ENCODE results near the gene BLOC1S4.

The BLOC1S4 gene

GRCh38 chr4:6731318-6731675 lies 15.3 kb downstream of the BLOC1S4 start:
- TF ChIP-seq, protein P1, sequence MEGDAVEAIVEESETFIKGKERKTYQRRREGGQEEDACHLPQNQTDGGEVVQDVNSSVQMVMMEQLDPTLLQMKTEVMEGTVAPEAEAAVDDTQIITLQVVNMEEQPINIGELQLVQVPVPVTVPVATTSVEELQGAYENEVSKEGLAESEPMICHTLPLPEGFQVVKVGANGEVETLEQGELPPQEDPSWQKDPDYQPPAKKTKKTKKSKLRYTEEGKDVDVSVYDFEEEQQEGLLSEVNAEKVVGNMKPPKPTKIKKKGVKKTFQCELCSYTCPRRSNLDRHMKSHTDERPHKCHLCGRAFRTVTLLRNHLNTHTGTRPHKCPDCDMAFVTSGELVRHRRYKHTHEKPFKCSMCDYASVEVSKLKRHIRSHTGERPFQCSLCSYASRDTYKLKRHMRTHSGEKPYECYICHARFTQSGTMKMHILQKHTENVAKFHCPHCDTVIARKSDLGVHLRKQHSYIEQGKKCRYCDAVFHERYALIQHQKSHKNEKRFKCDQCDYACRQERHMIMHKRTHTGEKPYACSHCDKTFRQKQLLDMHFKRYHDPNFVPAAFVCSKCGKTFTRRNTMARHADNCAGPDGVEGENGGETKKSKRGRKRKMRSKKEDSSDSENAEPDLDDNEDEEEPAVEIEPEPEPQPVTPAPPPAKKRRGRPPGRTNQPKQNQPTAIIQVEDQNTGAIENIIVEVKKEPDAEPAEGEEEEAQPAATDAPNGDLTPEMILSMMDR (IDR thresholded peaks at IDR 0.05; ENCODE audit: control insufficient read depth, insufficient read depth, low read depth, low read length, missing control alignments): no peak
- DNase-seq (ENCODE audit: low read depth): no peak
- H3K4me3 ChIP-seq (ENCODE audit: control insufficient read depth, low read depth, low read length): no peak overlapping the region

GRCh38 chr4:6731780-6732179 lies 15.8 kb downstream of the BLOC1S4 start:
- H3K4me3 ChIP-seq (ENCODE audit: control insufficient read depth, low read depth, low read length): no peak overlapping the region
- DNase-seq (ENCODE audit: low read depth): no peak
- TF ChIP-seq, protein P1 (IDR thresholded peaks at IDR 0.05; ENCODE audit: control insufficient read depth, insufficient read depth, low read depth, low read length, missing control alignments): no peak

DNA sequence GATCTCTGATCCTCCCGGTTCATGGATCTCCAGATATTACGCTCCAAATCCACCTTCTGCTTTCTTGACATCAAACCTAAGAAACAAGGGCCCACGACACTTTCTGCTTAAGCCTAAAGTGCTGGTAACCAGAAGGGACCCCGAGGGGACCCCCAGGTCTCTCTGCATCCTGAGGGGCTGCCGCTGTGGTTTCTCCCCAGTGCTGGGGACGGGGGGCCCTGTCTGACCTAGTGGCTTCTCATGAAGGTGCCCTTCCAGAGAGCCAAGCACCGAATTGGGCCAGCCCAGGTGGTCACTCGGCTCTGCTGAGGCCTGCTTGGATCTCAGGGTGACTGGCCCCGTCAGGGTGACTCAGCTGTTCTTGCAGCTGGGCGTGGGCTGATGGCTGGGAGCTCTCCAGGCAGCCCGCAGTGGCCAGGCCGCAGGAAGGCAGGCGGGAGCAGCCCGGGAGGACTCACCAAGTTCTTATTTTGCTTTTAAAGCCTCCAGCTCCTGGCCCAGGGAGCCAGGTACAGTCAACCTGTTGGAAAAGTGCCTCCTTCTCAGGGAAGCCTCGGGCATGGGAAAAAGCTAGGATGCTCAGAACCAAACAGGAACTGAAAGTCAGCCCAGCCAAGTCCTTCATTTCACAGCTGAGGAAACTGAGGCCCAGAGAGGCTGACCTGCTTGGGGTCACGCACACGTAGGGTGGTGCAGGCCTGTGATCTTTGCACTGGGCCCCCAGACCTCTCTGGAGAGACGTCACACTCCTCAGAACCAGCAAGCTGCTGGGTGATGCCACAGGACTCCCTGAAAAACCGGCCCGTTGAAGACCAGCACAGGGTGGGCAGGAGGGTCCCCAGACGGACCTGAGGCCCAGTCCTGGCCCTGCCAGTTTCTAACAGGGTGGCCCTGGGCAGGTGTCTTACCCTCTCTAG lies 16.7 kb downstream of the BLOC1S4 start:
- peak; percentile 79 for DNase-seq (ENCODE audit: low read depth)
- no peak overlapping the region for H3K4me3 ChIP-seq (ENCODE audit: control insufficient read depth, low read depth, low read length)
- TF ChIP-seq, protein P1 (IDR thresholded peaks at IDR 0.05; ENCODE audit: control insufficient read depth, insufficient read depth, low read depth, low read length, missing control alignments): no peak

DNA sequence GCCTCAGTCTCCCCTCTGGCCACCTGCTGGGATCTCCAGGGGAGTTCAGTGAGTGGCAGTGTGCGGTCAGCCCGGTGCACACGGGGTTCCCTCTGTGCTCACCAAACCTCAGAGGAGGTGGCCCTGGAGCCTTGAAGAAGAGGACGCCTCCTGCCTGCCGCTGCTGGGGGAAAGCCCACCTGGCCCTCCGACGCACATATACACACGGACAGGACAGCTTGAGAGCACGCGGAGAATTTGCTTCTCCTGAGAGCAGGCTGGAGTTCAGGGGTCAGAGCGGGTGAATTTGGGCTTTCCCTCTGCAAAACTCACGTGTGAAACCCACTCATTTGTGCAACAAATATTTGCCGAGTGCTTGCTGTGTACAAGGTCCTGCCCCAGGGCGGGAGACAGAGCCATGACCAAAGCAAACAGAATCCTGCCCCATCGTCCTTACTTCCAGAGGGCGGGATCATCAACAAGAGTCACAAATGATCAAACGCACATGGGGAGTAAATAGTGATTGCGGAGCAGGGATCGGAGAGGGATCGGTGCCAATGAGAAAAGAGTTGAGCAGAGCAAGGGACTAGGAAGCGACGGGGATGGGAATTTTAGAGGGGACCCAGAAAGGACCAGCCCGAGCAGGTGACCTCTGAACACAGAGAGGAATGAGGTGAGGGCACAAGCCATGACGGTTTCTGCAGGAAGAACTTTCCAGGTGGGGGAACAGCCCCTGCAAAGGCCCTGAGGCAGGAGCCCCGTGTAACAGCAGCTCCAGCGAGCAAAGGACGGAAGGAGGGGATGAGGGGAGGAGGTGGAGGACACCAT lies 17.6 kb downstream of the BLOC1S4 start:
- no peak overlapping the region for H3K4me3 ChIP-seq (ENCODE audit: control insufficient read depth, low read depth, low read length)
- DNase-seq (ENCODE audit: low read depth): no peak
- TF ChIP-seq, protein P1 (IDR thresholded peaks at IDR 0.05; ENCODE audit: control insufficient read depth, insufficient read depth, low read depth, low read length, missing control alignments): no peak

DNA sequence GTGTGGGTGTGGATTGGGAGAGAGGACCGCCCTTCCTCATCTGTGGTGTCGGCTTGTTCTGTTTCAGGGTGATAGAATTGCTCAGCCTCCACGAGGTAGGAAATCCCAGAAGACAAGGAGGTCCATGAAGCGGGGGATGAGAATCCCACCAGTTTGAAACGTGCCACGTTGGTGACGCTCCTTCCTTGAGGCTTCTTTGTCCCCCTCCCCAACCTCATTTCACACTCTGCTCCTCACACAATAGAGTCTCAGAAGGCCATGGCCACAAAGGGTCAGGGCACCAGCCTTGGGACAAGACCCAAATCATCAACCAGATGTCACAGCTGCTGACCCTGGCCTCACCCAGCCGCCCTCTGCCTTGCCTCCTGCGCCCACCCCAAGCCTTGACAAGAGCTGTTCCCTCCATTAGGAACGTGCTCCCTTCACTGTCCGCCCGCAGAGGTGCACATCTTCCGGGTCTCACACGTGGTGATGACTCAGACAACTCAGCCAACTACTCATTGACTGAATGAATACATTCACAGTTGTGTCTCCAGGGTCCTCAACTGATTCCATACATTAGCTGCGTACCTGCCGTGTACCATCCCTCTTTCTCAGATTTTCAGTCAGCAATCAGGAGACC lies 18.3 kb downstream of the BLOC1S4 start:
- no peak overlapping the region for H3K4me3 ChIP-seq (ENCODE audit: control insufficient read depth, low read depth, low read length)
- DNase-seq (ENCODE audit: low read depth): no peak
- TF ChIP-seq, protein P1 (IDR thresholded peaks at IDR 0.05; ENCODE audit: control insufficient read depth, insufficient read depth, low read depth, low read length, missing control alignments): no peak

GRCh38 chr4:6739920-6740319 lies 23.9 kb downstream of the BLOC1S4 start:
- TF ChIP-seq, protein P1 (IDR thresholded peaks at IDR 0.05; ENCODE audit: control insufficient read depth, insufficient read depth, low read depth, low read length, missing control alignments): no peak
- H3K4me3 ChIP-seq (ENCODE audit: control insufficient read depth, low read depth, low read length): no peak overlapping the region
- DNase-seq (ENCODE audit: low read depth): no peak
